ENCODE measurements around the gene ETV3.
"Not testable (repeated sequence)": the region's sequence is repeated elsewhere in the genome, so short reads cannot be mapped to it uniquely, and the experiment has no call there.

Gene ETV3

GRCh38 chr1:157101149-157101548 is 37.0 kb downstream of the ETV3 start:
- no peak overlapping the region for H3K4me3 ChIP-seq
- H3K27ac ChIP-seq: no peak overlapping the region

- no peak within 1 kb of the TSS for H3K27ac ChIP-seq
- no peak within 1 kb of the TSS for H3K4me3 ChIP-seq
Observed at GRCh38 chr1:157099633-157100009, 38.6 kb downstream of the ETV3 start, which contains the start of gene ETV3L. Gene ETV3L, minus strand, starts transcription at chr1:157099808. Its CDS starts 285 bp downstream, at chr1:157099523.

GRCh38 chr1:157098987-157099632 is 39.1 kb downstream of the ETV3 start:
- H3K27ac ChIP-seq, H3K4me3 ChIP-seq: not testable (repeated sequence)

GRCh38 chr1:157098519-157098918 is 39.7 kb downstream of the ETV3 start:
- H3K4me3 ChIP-seq: no peak overlapping the region
- no peak overlapping the region for H3K27ac ChIP-seq

GRCh38 chr1:157097692-157098091 is 40.5 kb downstream of the ETV3 start:
- Histone ChIP-seq H3K4me3 (no peak overlapping the region), H3K27ac (no peak overlapping the region)

GRCh38 chr1:157096881-157097280 is 41.3 kb downstream of the ETV3 start:
- no peak overlapping the region for H3K27ac ChIP-seq
- H3K4me3 ChIP-seq: no peak overlapping the region

- no peak overlapping the region for H3K4me3 ChIP-seq
- H3K27ac ChIP-seq: no peak overlapping the region
Observed at GRCh38 chr1:157095551-157095950, 42.6 kb downstream of the ETV3 start.

GRCh38 chr1:157095091-157095490 is 43.1 kb downstream of the ETV3 start:
- H3K27ac ChIP-seq: no peak overlapping the region
- H3K4me3 ChIP-seq: no peak overlapping the region

- peak overlapping the region in 1 of 21 experiments; percentile 17 for H3K27ac ChIP-seq
Observed at GRCh38 chr1:157092831-157093230, 45.4 kb downstream of the ETV3 start.

GRCh38 chr1:157091668-157092273 is 46.4 kb downstream of the ETV3 start:
- peak overlapping the region in 1 of 21 experiments; percentile 62 for H3K27ac ChIP-seq
- no peak overlapping the region for H3K4me3 ChIP-seq

More at GRCh38 chr1:157092831-157093230, 45.4 kb downstream of the ETV3 start:
- H3K4me3 ChIP-seq: no peak overlapping the region

GRCh38 chr1:157091186-157091585 is 47.0 kb downstream of the ETV3 start:
- peak overlapping the region in 6 of 21 experiments; percentile 2 to 63 (median 60) for H3K27ac ChIP-seq
- H3K4me3 ChIP-seq: no peak overlapping the region

GRCh38 chr1:157090771-157091170 is 47.4 kb downstream of the ETV3 start:
- peak overlapping the region in 11 of 21 experiments; percentile 2 to 63 (median 31) for H3K27ac ChIP-seq

GRCh38 chr1:157090196-157090647 is 48.0 kb downstream of the ETV3 start:
- no peak overlapping the region for H3K4me3 ChIP-seq
- peak overlapping the region in 10 of 21 experiments; percentile 2 to 63 (median 24) for H3K27ac ChIP-seq

More at GRCh38 chr1:157090771-157091170, 47.4 kb downstream of the ETV3 start:
- H3K4me3 ChIP-seq: no peak overlapping the region

GRCh38 chr1:157089789-157090188 is 48.4 kb downstream of the ETV3 start:
- no peak overlapping the region for H3K4me3 ChIP-seq
- peak overlapping the region in 4 of 21 experiments; percentile 10 to 62 (median 42) for H3K27ac ChIP-seq

GRCh38 chr1:157088607-157089006 is 49.6 kb downstream of the ETV3 start:
- no peak overlapping the region for H3K27ac ChIP-seq
- no peak overlapping the region for H3K4me3 ChIP-seq

GRCh38 chr1:157087030-157087429 is 51.2 kb downstream of the ETV3 start:
- Histone ChIP-seq H3K4me3 (no peak overlapping the region), H3K27ac (no peak overlapping the region)

GRCh38 chr1:157086299-157086698 is 51.9 kb downstream of the ETV3 start:
- Histone ChIP-seq H3K4me3 (no peak overlapping the region), H3K27ac (no peak overlapping the region)

GRCh38 chr1:157085421-157085820 is 52.8 kb downstream of the ETV3 start:
- Histone ChIP-seq H3K27ac (no peak overlapping the region), H3K4me3 (no peak overlapping the region)

GRCh38 chr1:157084720-157085119 is 53.5 kb downstream of the ETV3 start:
- no peak overlapping the region for H3K27ac ChIP-seq
- no peak overlapping the region for H3K4me3 ChIP-seq

GRCh38 chr1:157081707-157082106 is 56.5 kb downstream of the ETV3 start:
- H3K4me3 ChIP-seq: no peak overlapping the region
- no peak overlapping the region for H3K27ac ChIP-seq

- no peak overlapping the region for H3K4me3 ChIP-seq
- H3K27ac ChIP-seq: no peak overlapping the region
Observed at GRCh38 chr1:157080714-157081113, 57.5 kb downstream of the ETV3 start.

Data from skin epidermis (tissue), 12 donors.